Esophagus muscularis mucosa (tissue), 3 donors: ENCODE measurements around the gene SPOP.

ENCODE experiments used
- POLR2A ChIP-seq: fragments of 450-650 bp; IDR thresholded peaks from one replicate; pipeline ENCODE4 v1.6.1; 2017; ENCODE audit warnings: antibody characterized with exemption, moderate library complexity, mild to moderate bottlenecking, low read depth
- POLR2AphosphoS5 ChIP-seq, 2 donors: sonication (generic); formaldehyde crosslinking; IDR thresholded peaks; one replicate each; pipeline ENCODE4 v1.6.1; 2017; ENCODE audit warnings: antibody characterized with exemption in 2 of 2
- TF ChIP-seq, protein P1 (sequence below), 3 experiments: fragments of 200-600 bp in 2 of 3; fragments of 450-650 bp in 1 of 3; sonication (generic) in 2 of 3; IDR thresholded peaks; one replicate each; pipeline ENCODE4 v1.5.1; 2017 to 2019; ENCODE audit warnings: antibody characterized with exemption in 3 of 3, mild to moderate bottlenecking in 2 of 3, moderate library complexity in 1 of 3

GRCh38 chr17:49664706-49665211 is 13.1 kb downstream of the SPOP start:
- TF ChIP-seq POLR2AphosphoS5 (IDR thresholded peaks at IDR 0.05) (no peak), POLR2A (no peak)
- TF ChIP-seq, protein P1, sequence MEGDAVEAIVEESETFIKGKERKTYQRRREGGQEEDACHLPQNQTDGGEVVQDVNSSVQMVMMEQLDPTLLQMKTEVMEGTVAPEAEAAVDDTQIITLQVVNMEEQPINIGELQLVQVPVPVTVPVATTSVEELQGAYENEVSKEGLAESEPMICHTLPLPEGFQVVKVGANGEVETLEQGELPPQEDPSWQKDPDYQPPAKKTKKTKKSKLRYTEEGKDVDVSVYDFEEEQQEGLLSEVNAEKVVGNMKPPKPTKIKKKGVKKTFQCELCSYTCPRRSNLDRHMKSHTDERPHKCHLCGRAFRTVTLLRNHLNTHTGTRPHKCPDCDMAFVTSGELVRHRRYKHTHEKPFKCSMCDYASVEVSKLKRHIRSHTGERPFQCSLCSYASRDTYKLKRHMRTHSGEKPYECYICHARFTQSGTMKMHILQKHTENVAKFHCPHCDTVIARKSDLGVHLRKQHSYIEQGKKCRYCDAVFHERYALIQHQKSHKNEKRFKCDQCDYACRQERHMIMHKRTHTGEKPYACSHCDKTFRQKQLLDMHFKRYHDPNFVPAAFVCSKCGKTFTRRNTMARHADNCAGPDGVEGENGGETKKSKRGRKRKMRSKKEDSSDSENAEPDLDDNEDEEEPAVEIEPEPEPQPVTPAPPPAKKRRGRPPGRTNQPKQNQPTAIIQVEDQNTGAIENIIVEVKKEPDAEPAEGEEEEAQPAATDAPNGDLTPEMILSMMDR (IDR thresholded peaks at IDR 0.05), result no peak
